ENCODE results near the gene TMEM19.
"Not testable (repeated sequence)": the region's sequence is repeated elsewhere in the genome, so short reads cannot be mapped to it uniquely, and the experiment has no call there.

TMEM19 gene

GRCh38 chr12:71671816-71672215 is 14.1 kb upstream of the TMEM19 start:
- no peak overlapping the region for H3K4me3 ChIP-seq
- H3K9me3 ChIP-seq (ENCODE audit: low read depth, low read length) = no peaks in the 10 kb centered on the region
- H3K36me3 ChIP-seq (ENCODE audit: insufficient read depth, low read length) = peaks cover 2% of the 10 kb centered on the region; the same call in 1 of the 2 replicates
- H3K9ac ChIP-seq (ENCODE audit: insufficient read length) = no peak overlapping the region
- no peak overlapping the region for H3K27ac ChIP-seq
- DNase-seq (ENCODE audit: low read depth, low spot score) = no peak
- TF ChIP-seq EZH2 (IDR thresholded peaks at IDR 0.05) = no peak
- no peak for TF ChIP-seq FOXP2 (optimal IDR thresholded peaks at IDR 0.05; ENCODE audit: control extremely low read depth, extremely low read length, insufficient read depth)
- no peak for TF ChIP-seq POLR2AphosphoS5 (IDR thresholded peaks at IDR 0.05; ENCODE audit: borderline replicate concordance, low read depth, low read length)

GRCh38 chr12:71682466-71682865 is 3.4 kb upstream of the TMEM19 start:
- H3K9me3 ChIP-seq (ENCODE audit: low read depth, low read length) = no peaks in the 10 kb centered on the region
- no peak overlapping the region for H3K4me3 ChIP-seq
- H3K27ac ChIP-seq = no peak overlapping the region
- no peak overlapping the region for H3K9ac ChIP-seq (ENCODE audit: insufficient read length)
- DNase-seq (ENCODE audit: low read depth, low spot score) = no peak
- no peaks in the 10 kb centered on the region for H3K36me3 ChIP-seq (ENCODE audit: insufficient read depth, low read length)
- no peak for TF ChIP-seq POLR2AphosphoS5 (IDR thresholded peaks at IDR 0.05; ENCODE audit: borderline replicate concordance, low read depth, low read length)
- TF ChIP-seq EZH2 (IDR thresholded peaks at IDR 0.05) = no peak
- TF ChIP-seq FOXP2 (optimal IDR thresholded peaks at IDR 0.05; ENCODE audit: control extremely low read depth, extremely low read length, insufficient read depth) = no peak

GRCh38 chr12:71683633-71684032 is 2.2 kb upstream of the TMEM19 start:
- Histone ChIP-seq H3K9me3 (ENCODE audit: low read depth, low read length) (no peaks in the 10 kb centered on the region), H3K36me3 (ENCODE audit: insufficient read depth, low read length) (no peaks in the 10 kb centered on the region), H3K27ac (no peak overlapping the region), H3K4me3 (no peak overlapping the region), H3K9ac (ENCODE audit: insufficient read length) (no peak overlapping the region)
- no peak for TF ChIP-seq POLR2AphosphoS5 (IDR thresholded peaks at IDR 0.05; ENCODE audit: borderline replicate concordance, low read depth, low read length)
- TF ChIP-seq FOXP2 (optimal IDR thresholded peaks at IDR 0.05; ENCODE audit: control extremely low read depth, extremely low read length, insufficient read depth) = no peak
- no peak for TF ChIP-seq EZH2 (IDR thresholded peaks at IDR 0.05)
- DNase-seq (ENCODE audit: low read depth, low spot score) = no peak

DNA sequence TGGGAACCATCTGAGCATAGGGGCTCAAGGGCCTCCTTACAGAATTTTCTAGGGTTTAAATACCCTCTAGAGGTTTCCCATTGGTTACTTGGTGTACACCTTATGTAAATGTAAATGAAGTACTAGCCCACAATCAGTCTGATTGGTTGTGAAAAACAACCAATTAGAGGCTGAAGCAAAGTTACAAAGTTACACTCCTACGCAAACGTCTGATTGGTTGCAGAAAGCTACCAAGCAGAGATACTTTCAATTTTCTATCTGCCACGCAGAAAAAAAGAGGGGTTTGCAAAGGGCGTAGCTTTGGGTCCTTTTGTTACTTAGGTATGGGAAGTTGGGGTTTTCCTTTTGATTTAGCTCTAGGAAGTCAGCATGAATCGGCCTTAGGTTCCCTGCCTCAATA is 1.8 kb upstream of the TMEM19 start:
- no peaks in the 10 kb centered on the region for H3K9me3 ChIP-seq (ENCODE audit: low read depth, low read length)
- TF ChIP-seq EZH2 (IDR thresholded peaks at IDR 0.05) (no peak), FOXP2 (optimal IDR thresholded peaks at IDR 0.05; ENCODE audit: control extremely low read depth, extremely low read length, insufficient read depth) (no peak), POLR2AphosphoS5 (IDR thresholded peaks at IDR 0.05; ENCODE audit: borderline replicate concordance, low read depth, low read length) (no peak)
- DNase-seq (ENCODE audit: low read depth, low spot score) = no peak
- no peak overlapping the region for H3K4me3 ChIP-seq
- no peaks in the 10 kb centered on the region for H3K36me3 ChIP-seq (ENCODE audit: insufficient read depth, low read length)
- H3K9ac ChIP-seq (ENCODE audit: insufficient read length) = no peak overlapping the region
- H3K27ac ChIP-seq = no peak overlapping the region

DNA sequence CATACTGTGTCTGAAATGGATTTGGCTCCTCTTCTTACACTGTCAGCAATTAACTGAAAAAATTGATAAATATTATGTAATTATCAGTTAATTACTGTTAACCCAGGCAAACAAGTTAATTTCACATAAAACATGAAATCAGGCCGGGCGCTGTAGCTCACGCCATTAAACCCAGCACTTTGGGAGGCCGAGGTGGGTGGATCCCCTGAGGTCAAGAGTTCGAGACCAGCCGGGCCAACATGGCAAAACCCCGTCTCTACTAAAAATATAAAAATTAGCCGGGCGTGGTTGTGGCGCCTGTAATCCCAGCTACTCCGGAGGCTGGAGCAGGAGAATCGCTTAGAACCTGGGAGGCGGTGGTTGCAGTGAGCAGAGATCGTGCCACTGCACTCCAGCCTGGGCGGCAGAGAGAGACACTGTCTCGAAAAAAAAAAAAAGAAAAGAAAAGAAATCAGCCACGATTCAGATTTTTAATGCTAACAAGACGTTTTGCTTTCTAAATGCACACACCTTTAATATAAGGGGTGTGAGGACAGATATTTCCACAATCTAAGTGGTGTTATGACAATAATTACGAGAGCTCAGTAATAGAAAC is 473 bp upstream of the TMEM19 start:
- 0 out of 2 replicates have a peak, but pooled peaks cover 3% of the 10 kb centered on the region for H3K36me3 ChIP-seq (ENCODE audit: insufficient read depth, low read length)
- no peak for TF ChIP-seq POLR2AphosphoS5 (IDR thresholded peaks at IDR 0.05; ENCODE audit: borderline replicate concordance, low read depth, low read length)
- no peak for TF ChIP-seq FOXP2 (optimal IDR thresholded peaks at IDR 0.05; ENCODE audit: control extremely low read depth, extremely low read length, insufficient read depth)
- TF ChIP-seq EZH2 (IDR thresholded peaks at IDR 0.05) = no peak
- H3K9me3 ChIP-seq (ENCODE audit: low read depth, low read length) = no peaks in the 10 kb centered on the region
- peak overlapping the region; percentile 89 for H3K9ac ChIP-seq (ENCODE audit: insufficient read length)
- peak overlapping the region; percentile 99 for H3K4me3 ChIP-seq
- no peak for DNase-seq (ENCODE audit: low read depth, low spot score)
- peak overlapping the region; percentile 88 for H3K27ac ChIP-seq

DNA sequence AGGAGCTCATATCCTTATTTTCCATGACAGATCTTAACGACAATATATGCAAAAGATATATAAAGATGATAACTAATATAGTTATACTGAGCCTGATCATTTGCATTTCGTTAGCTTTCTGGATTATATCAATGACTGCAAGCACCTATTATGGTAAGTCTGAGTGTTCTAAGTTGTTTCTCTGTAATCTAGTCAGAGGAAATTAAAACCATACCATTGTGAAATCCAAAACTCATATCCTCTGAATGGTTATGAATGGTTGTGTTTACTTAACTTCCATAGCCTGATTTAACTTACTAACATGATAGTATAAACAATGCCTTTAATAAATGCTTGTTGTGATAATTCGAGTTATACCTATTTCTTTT is 760 bp downstream of the TMEM19 start:
- peak overlapping the region; percentile 88 for H3K27ac ChIP-seq
- H3K36me3 ChIP-seq (ENCODE audit: insufficient read depth, low read length) = 0 out of 2 replicates have a peak, but pooled peaks cover 3% of the 10 kb centered on the region
- H3K9ac ChIP-seq (ENCODE audit: insufficient read length) = peak overlapping the region; percentile 89
- no peaks in the 10 kb centered on the region for H3K9me3 ChIP-seq (ENCODE audit: low read depth, low read length)
- no peak for DNase-seq (ENCODE audit: low read depth, low spot score)
- TF ChIP-seq EZH2 (IDR thresholded peaks at IDR 0.05) = no peak
- TF ChIP-seq POLR2AphosphoS5 (IDR thresholded peaks at IDR 0.05; ENCODE audit: borderline replicate concordance, low read depth, low read length) = no peak
- TF ChIP-seq FOXP2 (optimal IDR thresholded peaks at IDR 0.05; ENCODE audit: control extremely low read depth, extremely low read length, insufficient read depth) = no peak
- peak overlapping the region; percentile 99 for H3K4me3 ChIP-seq

DNA sequence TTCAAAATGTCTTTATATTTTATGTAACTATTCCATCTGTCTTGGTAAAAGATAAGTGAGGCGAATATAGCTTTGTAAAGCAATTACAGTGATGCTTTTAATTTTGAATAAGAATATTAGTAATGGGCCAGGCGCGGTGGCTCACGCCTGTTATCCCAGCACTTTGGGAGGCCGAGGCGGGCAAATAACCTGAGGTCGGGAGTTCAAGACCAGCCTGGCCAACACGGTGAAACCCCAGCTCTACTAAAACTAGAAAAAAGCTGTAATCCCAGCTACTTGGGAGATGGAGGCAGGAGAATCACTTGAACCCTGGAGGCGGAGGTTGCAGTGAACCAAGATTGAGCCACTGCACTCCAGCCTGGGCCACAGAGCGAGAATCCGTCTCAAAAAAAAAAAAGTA is 1.3 kb downstream of the TMEM19 start:
- peak overlapping the region; percentile 99 for H3K4me3 ChIP-seq
- not testable (repeated sequence) for DNase-seq (ENCODE audit: low read depth, low spot score); H3K36me3 ChIP-seq (ENCODE audit: insufficient read depth, low read length); H3K27ac ChIP-seq; H3K9me3 ChIP-seq (ENCODE audit: low read depth, low read length)
- peak overlapping the region; percentile 89 for H3K9ac ChIP-seq (ENCODE audit: insufficient read length)

GRCh38 chr12:71688961-71689570 is 3.2 kb downstream of the TMEM19 start:
- Histone ChIP-seq H3K27ac (no peak overlapping the region), H3K4me3 (no peak overlapping the region), H3K36me3 (ENCODE audit: insufficient read depth, low read length) (0 out of 2 replicates have a peak, but pooled peaks cover 3% of the 10 kb centered on the region), H3K9ac (ENCODE audit: insufficient read length) (no peak overlapping the region), H3K9me3 (ENCODE audit: low read depth, low read length) (no peaks in the 10 kb centered on the region)
- no peak for DNase-seq (ENCODE audit: low read depth, low spot score)
- TF ChIP-seq FOXP2 (optimal IDR thresholded peaks at IDR 0.05; ENCODE audit: control extremely low read depth, extremely low read length, insufficient read depth) (no peak), POLR2AphosphoS5 (IDR thresholded peaks at IDR 0.05; ENCODE audit: borderline replicate concordance, low read depth, low read length) (no peak), EZH2 (IDR thresholded peaks at IDR 0.05) (no peak)

Data from SK-N-MC (cell line).